T-helper 2 cell treated with Interferon-gamma antibody and Interleukin-4, amounts not matched to agents 100 ng/mL and 5 ng/mL, for 36 hours (primary cell): ENCODE measurements around the gene HMX2. TPM values are rescaled to one million over a fixed set of nuclear protein-coding genes. Genes with fewer than 3 reads are reported as not detected.
"Not testable (repeated sequence)": the region's sequence is repeated elsewhere in the genome, so short reads cannot be mapped to it uniquely, and the experiment has no call there.

Source experiments
- intact Hi-C: fragments of 100-400 bp; cut with micrococcal nuclease; formaldehyde crosslinking; loops from one replicate; pipeline ENCODE4 v1.15.1; 2023
- total RNA-seq: library from RNA; stranded (reverse); gene quantifications from 2 replicates; pipeline ENCODE4 v1.2.3, GENCODE V29; 2022

Gene HMX2
- total RNA-seq, 1 donor from 2014 or later: not detected

DNA sequence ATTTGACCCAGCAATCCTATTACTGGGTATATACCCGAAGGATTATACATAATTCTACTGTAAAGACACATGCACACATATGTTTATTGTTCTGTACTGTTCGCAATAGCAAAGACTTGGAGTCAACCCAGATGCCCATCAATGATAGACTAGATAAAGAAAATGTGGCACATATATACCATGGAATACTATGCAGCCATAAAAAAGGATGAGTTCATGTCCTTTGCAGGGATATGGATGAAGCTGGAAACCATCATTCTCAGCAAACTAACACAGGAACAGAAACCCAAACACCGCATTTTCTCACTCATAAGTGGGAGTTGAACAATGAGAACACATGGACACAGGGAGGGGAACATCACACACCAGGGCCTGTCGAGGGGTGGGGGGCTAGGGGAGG is 30.5 kb downstream of the HMX2 start:
- intact Hi-C loops: not testable (repeated sequence)

DNA sequence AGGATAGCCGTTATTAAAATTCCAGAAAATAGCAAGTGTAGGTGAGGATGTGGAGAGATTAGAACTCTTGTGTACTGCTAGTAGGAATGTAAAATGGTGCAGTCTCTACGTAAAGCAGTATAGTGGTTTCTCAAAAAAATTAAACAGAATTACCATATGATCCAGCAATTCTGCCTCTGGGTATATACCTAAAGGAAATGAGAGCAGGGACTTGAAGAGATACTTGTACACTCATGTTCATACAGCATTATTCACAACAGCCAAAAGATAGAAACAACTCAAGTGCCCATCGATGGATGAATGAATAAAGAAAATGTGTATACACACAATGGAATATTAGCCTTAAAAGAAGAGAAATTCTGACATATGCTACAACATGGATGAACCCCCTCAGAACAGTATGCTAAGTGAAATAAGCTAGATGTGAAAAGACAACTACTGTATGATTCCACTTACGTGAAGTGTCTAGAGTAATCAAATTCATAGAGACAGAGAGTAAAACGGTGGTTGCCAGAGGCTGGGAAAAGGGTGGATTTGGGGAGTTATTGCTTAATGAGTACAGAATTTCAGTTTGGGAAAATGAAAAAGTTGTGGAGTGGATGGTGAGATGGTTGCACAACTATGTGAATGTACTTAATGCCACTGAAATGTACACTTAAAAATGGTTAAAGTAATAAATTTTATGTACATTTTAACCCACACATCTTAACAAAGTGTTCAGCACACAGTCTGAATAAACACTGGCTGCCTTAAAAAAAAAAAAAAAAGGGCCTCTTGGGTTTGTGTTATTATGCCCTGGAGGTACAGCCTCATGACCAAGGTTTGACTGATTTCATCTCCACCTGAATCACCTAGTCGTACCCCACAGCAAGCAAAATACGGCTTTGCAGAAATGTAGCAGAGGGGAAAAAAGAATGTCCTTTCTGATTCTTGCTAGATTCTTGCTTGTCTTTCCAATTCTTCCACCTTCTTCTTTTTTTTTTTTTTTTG is 32.5 kb downstream of the HMX2 start:
- intact Hi-C loops: no loop called here

DNA sequence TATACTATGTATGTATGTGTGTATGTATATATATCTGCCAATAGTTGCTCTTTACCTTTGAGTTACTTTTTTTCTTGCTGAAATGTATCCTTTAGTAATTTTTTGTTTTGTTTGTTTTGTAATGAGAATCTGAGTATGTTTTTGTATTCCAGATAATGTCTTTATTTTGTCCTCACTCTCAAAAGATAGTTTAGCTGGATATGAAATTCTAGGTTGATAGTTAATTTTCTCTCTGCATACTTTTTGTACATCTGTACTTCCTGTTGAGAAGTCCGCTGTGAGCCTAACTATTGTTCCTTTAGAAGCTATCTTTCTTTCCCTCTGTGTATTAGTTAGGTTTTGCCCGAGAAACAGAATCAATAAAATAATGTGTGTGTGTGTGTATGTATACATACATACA is 35.8 kb downstream of the HMX2 start:
- intact Hi-C loops: no loop called here

DNA sequence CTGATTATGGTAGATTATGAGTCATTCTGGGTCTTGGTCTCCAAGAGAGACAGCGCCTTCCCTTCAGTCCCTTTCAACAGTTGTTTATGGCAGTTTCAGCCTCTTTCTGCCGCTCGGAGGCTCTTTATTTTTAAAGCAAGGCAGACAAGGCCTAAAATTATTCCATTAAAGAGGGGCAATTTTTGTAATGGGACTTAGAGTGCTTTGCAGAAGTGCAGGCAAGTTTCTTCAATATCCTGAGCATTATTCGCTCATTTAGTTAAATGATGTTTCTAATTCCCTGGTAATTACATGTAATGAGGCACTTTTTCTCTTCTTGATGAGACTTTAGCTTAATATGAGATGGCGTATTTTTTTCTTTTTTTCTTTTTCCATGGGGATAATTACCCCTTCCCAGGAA is 39.8 kb downstream of the HMX2 start:
- intact Hi-C loops: no loop called here

DNA sequence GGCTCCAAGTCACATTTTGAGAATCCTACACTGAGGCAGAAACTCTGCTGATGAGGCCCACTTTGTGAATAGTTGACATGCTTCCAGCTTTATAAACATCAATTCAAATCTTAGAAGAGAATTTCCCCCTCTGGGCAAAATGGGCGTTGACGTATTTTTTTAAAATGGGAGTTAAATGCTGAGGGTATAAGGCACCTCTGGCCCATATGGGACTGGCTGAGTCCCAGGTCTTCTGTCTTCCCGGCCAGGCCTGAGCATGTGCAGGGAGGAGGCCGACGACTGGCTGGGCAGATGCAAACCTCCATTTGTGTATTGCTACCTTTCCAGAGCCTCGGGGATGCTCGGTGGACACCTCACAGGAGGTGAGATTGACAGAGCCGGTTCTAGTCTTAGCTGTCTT is 44.0 kb downstream of the HMX2 start:
- intact Hi-C loops: no loop called here

DNA sequence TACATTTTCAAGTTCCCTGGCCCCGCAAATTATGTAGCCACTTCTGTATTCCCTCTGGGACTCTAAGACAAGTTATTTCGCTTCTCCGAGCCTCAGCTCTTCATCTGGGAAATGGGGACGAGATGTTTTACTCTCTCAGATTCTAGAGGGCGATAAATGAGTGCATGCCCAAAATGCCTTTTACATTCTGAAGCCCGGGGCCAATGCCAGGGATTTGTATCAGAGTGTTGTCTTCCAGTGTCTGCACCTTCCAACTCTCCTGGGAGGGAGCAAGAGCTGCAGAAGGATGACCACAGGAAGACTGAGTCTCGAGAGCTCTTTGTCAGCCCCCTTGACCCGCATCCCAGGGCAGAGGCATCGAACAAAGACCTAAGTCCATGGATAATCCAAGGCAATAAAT is 46.1 kb downstream of the HMX2 start:
- intact Hi-C loops: no loop called here

Other genes starting within 250 kb of the HMX2 start
- gene FAM24A, start 237.5 kb upstream of the HMX2 start, total RNA-seq: not detected in 2 replicates
- gene C10orf88, start 193.9 kb upstream of the HMX2 start, total RNA-seq: 12.3 and 13.8 TPM in 2 replicates
- gene PSTK, start 167.7 kb upstream of the HMX2 start, total RNA-seq: 3.2 and 3.5 TPM in 2 replicates
- gene IKZF5, start 139.3 kb upstream of the HMX2 start, total RNA-seq: 12.0 and 17.8 TPM in 2 replicates
- 15.7 and 19.2 TPM in 2 replicates for gene ACADSB, start 139.1 kb upstream of the HMX2 start, total RNA-seq
- gene HMX3, start 12.2 kb upstream of the HMX2 start, total RNA-seq: not detected in 2 replicates
- gene BUB3, start 6.3 kb downstream of the HMX2 start, total RNA-seq: 213 and 216 TPM in 2 replicates